H4 (cell line): Measurements from ENCODE around the gene WNT7B. TPM values are rescaled to one million over a fixed set of nuclear protein-coding genes. Genes with fewer than 3 reads are reported as not detected.

Experiments
- DNase-seq: peaks from one replicate; pipeline ENCODE4 v3.0.0-alpha.2; 2015; ENCODE audit warnings: low spot score
- total RNA-seq: library from RNA; depleted of rRNA; stranded (reverse); fragments of >200 nt; shearing (Covaris generic); gene quantifications from 2 replicates; pipeline ENCODE4 v1.2.3, GENCODE V29; 2014; rRNA removed

WNT7B gene
- total RNA-seq, 1 experiment from 2014 or later: 0.66 TPM

- no peak for DNase-seq
Measured at GRCh38 chr22:45876136-45877035, 100.6 kb downstream of the WNT7B start.

DNA sequence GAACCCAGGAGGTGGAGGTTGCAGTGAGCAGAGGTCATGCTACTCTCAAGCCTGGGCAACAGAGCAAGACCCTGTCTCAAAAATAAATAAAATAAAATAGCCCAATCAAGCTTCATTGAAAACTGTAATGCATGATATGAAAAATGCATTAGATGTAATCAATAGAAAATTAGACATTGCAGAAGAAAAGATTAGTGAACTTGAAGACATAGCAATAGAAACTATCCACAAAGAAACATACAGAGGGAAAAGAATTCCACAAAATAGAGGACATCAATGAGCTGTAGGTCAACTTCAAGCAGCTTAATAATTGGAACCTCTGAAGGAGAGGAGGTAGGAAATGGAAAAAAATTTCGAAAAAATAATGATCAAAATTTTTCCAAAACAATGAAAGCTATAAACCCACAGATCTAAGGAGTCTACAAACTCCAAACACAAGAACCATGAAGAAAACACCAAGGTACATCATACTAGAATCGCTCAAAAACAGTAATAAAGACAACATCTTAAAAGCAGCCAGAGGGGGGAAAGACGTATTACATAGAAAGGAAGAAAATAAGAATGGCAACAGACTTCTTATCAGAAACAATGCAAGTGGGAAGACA, 104.2 kb downstream of the WNT7B start:
- no peak for DNase-seq

DNA sequence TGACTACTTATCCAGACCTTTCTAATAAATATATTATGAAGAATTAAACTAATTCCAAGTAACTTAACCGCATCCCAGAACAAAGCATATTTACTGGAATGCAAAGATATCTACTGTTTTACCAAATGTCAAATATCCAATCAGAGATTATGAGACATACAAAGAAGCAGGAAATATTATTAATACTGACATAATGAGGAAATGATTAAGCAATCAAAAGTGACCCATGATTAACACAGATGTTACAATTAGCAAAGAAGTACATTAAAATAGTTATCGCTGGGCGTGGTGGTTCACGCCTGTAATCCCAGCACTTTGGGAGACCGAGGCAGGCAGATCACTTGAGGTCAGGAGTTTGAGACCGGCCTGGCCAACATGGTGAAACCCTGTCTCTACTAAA, 105.2 kb downstream of the WNT7B start:
- no peak for DNase-seq

Other genes with a start within 250 kb of the WNT7B start
- gene PPARA, start 173.4 kb upstream of the WNT7B start, total RNA-seq: 4.2 and 4.6 TPM in 2 replicates